NCI-H128 (cell line): ENCODE measurements around the gene PRR9.

Experiments used
- DNase-seq: peaks from one replicate; lab custom pipeline; 2025; ENCODE audit not compliant: unreplicated experiment; lab: John Stamatoyannopoulos, UW

The PRR9 gene

GRCh38 chr1:153262462-153263157 is 45.2 kb downstream of the PRR9 start:
- no peak for DNase-seq

- no peak for DNase-seq
Observed at GRCh38 chr1:153265457-153265856, 48.1 kb downstream of the PRR9 start.
